Erythroblast (primary cell): Measurements from ENCODE around the gene MRPS9.
A peak's percentile ranks its signal among the peaks of the same experiment; 100 is the strongest.

Experiments
- DNase-seq, 2 experiments: peaks; one replicate each; lab custom pipeline; 2025; lab: John Stamatoyannopoulos, UW
- GATA1 ChIP-seq: IDR thresholded peaks from 2 replicates; pipeline ENCODE4 v1.6.1; 2011; ENCODE audit warnings: low read depth, mild to moderate bottlenecking, control low read depth, low read length, moderate library complexity
- POLR2A ChIP-seq: IDR thresholded peaks from 2 replicates; pipeline ENCODE4 v1.6.1; 2011; ENCODE audit warnings: mild to moderate bottlenecking, low read length

MRPS9 gene

GRCh38 chr2:105068387-105068786 is 30.5 kb downstream of the MRPS9 start:
- no peak for TF ChIP-seq POLR2A
- TF ChIP-seq GATA1 = no peak
- no peak for DNase-seq

DNA sequence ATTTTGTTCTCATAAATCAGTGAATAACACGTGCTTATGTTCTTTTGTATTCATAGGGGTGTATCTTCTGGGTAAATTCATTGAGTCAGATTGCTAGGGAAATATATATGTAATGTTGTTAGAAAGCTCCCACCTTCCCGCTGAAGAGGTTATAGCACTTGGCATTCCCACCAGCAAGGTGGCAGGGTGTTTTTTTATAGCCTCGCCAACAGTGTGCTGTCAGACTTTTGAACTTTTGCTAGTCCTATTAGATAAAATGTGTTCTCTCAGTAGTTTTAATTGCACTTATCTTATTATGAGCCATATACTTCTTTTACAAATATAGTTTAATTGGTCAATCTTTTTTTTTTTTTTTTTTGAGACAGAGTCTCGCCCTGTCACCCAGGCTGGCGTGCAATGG is 31.0 kb downstream of the MRPS9 start:
- no peak for TF ChIP-seq POLR2A
- TF ChIP-seq GATA1 = no peak
- no peak for DNase-seq

DNA sequence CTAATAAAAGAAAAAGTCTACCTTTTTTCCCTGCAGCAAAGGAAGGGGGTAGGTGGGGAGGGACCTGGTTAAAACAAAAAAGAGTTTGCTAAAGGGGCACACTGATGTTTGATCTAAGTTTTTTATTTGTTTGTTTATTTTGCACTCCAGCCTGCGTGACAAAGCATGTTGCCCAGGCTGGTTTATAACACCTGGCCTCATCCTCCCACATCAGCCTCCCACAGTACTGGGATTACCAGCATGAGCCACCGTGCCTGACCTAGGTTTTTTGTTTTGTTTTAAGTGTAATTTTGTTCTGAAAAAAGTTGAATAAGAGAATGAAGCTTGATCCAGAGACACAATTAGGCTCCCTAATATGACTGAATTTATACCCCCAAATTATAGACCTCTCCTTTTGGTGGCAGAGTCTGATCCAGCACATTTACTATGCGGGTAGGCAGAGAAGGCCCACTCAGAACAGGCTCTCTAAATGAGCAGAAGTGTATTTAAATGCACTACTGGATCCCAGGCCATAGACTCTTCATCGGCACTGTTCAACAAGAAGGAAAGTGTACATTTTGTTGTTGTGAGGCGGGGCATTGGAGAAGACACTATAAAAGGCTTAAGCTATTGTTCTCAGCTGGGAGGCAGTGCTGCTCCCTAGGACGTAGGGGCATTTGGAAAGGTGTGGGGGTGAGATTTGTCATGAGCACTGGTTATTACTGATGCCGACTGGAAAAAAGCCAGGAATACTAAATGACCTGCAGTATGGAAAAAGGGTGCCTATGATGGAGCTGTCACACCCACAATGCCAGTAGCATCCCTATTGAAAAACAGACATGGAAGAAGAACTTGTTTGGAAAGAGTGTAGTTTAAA is 32.4 kb downstream of the MRPS9 start:
- TF ChIP-seq POLR2A = no peak
- no peak for TF ChIP-seq GATA1
- no peak for DNase-seq

GRCh38 chr2:105071379-105071778 is 33.5 kb downstream of the MRPS9 start:
- DNase-seq = no peak
- no peak for TF ChIP-seq GATA1
- no peak for TF ChIP-seq POLR2A

DNA sequence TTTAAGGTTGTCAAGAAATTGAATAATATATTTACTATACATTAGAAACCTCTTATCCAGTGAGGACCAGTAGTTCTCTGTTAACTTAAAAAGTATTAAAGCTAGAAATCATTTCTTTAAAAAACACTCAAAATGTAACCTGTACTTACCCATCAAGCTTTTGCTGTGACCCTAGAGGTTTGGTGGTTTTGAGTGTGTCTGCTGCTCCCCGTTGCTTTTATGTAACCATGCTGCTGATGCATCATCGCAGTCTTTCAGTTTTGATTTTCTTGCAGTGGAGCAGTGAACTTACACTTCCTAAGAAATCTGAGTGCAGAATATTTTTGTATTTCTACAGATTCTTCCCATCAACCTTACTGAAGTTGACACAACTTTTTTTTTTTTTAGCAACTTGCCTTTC is 34.2 kb downstream of the MRPS9 start:
- no peak for DNase-seq
- TF ChIP-seq POLR2A = no peak
- no peak for TF ChIP-seq GATA1

DNA sequence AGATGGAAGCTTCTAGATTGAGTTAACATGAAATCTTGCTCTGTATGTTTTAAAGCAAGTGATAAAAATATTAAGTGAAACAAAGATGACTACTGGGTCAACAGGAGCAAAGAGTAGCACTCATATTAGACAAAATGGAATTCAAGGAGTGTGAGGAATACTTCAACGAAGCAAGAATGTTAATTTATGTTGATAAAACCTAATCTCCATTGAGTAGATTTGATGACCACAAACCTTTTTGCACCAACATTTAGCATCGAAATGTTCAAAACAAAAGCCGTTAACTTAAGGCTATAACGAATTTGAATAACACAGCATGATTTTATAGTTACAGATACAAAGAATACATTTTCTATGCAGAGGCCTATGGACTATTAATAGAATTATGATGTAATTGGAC is 35.7 kb downstream of the MRPS9 start:
- no peak for DNase-seq
- no peak for TF ChIP-seq GATA1
- no peak for TF ChIP-seq POLR2A

DNA sequence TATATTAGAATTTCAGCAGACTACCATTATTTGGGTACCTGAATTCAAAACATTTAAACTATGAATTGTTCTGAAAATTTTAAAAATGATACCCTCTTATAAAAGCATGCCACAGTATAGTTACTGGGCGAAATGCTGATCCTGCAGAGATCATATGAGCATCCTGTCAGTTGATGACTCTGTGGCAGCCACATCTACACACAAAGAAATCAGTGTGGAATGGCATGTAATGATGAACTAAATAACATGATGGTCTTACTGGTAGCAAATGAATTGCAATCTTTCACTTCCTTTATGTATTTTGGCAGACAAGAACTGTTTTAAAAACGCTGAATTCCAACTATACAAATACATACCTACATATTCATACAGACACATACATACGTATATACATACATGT is 38.3 kb downstream of the MRPS9 start:
- DNase-seq = no peak
- no peak for TF ChIP-seq POLR2A
- no peak for TF ChIP-seq GATA1

GRCh38 chr2:105078906-105079495 is 41.1 kb downstream of the MRPS9 start:
- TF ChIP-seq POLR2A (no peak), GATA1 (no peak)
- no peak for DNase-seq

DNA sequence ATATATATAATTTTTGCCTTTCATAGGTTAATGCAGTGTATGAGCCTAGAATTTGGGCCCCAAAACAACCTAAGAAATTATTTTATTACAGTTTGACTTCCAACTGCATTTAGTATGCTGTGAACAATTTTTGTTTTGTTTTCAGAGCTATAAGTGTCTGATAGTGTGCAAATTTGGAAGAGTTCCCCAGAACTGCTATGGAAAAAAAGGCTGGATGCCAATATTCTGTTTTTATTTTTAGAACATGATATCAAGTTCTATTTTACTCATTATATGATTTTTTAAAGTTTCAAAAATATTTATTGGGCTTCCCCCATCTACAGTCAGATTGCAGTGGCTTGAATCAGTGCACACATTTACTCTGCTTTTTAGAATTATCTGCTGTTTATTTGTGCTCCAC is 42.6 kb downstream of the MRPS9 start:
- DNase-seq = no peak
- TF ChIP-seq GATA1 (no peak), POLR2A (no peak)

DNA sequence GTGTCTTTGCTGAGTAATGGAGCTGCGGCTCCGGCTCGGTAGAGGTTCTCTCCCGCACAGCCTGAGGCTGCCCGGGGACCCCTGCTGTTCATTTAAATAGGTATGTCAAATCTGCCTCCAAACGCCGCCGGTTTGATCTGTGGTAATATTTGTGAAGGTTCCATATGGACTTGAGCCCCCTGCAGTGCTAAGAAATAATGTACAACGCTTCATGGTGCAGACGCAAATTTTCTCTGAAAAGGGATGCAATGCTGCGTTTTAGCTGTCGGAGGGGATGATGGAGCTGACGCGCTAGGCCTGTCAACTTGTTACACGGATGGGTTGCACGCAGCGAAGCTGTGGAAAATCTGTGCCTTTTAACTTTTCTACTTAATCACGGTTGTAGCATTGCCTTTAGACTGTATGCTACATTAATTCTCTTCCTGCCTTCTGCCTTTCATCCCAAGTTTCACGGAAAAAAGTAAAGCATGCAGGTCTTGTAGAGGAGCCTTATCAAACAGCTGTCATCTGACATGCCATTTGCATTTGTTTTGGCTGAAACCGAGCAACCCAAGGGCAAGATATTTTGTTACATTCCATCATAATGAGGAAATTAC is 43.2 kb downstream of the MRPS9 start:
- TF ChIP-seq GATA1 (no peak), POLR2A (no peak)
- no peak for DNase-seq

DNA sequence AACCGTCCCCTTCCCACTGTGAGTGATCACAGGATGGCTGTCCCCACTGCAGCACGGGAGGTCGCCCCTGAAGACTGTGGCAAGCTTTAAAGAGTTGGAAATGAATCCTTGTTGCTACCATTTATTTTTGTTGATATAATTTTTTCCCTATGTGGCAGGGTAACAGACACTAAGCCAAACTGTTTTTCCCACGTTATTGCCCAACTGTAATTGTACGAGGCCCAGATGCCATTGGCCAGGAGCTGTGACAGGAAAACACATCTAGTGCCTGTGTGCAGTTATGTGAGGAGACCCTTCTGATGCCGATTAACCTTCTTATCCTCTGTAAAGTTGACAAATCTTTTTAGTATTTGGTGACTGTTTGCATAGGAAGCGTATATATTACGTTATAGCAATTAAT is 44.2 kb downstream of the MRPS9 start:
- TF ChIP-seq POLR2A (no peak), GATA1 (no peak)
- DNase-seq = no peak

DNA sequence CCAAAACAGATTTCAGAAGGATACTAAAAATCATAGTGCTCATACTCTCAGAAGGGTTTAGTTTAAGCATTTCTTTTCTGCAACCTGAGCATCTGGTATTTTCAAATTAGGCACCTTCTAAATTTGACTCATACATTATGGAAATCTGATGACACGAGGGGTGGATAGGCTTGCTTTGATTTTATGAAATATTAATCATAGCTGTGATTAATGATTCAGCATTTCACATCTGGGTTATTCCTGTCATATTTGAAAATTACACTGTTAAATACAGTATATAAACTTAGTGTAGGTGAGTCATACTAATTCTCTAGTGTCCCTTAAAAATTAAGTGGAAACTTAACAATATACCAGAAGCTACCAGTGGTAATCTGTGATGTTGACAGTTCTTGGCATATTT is 47.7 kb downstream of the MRPS9 start:
- DNase-seq = no peak
- TF ChIP-seq GATA1 (no peak), POLR2A (no peak)

DNA sequence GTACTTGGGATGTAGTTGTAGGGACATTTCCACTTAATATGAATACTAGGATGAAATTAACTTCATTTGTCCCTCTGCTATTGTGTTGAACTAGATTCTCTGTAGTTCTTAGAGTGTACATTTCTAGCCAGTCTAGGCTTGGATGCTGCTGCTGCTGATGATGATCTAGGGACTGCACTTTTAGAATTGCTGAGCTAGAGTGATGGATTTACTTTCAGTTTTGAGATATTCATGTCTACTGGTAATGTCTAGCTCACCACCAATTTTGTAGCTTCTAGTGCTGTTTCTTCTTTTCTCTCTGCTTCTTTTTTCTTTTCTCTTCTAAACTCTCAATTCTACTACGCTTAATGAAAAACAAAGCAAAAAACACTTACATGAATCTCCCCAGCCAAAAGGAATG is 49.4 kb downstream of the MRPS9 start:
- peak; percentile 27 to 48 for DNase-seq
- TF ChIP-seq POLR2A (no peak), GATA1 (no peak)

DNA sequence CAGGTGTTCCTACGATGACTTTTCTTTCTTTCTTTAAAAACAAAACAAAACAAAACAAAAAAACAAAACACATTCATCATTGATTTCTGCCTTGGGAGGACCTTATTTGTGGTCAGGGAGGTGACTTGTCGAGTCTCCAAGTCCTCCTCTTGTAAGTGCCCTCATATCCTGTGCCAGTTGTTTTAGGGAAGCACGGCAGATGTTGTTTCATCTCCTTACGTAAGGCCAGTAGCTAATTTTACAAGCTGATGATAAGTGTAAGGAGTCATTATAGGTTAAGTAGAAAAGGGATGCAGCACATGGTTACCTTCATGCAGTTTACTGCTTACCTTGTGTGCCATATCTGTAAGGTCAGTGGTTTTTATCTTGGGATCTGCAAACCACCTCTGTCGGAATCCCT is 52.2 kb downstream of the MRPS9 start:
- no peak for DNase-seq
- TF ChIP-seq GATA1 (no peak), POLR2A (no peak)

DNA sequence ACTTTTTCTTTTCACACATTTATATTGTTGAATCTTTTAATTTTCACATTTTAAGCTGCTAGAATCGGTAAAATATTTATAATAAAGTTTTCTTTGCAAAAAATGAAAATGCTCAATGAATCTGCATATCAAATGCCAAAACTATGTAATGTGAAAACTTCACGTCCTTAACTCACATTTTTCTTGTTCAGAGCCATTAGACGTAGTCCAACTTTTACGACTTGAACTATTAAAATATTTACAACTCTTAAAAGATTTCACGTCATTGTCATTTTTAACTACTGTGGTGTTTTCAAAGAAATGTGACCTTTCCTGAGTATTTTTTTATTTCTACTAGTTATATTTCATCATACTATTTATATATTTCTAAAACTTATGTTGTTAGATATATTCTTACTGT is 54.9 kb downstream of the MRPS9 start:
- no peak for TF ChIP-seq GATA1
- no peak for TF ChIP-seq POLR2A
- no peak for DNase-seq
